ENCODE results near the gene TAB2. TPM values are rescaled to one million over a fixed set of nuclear protein-coding genes. Genes with fewer than 3 reads are reported as not detected.

Gene TAB2
- polyA plus RNA-seq, 4 donors, result 19.7 to 46.9 (median 21.9) TPM

DNA sequence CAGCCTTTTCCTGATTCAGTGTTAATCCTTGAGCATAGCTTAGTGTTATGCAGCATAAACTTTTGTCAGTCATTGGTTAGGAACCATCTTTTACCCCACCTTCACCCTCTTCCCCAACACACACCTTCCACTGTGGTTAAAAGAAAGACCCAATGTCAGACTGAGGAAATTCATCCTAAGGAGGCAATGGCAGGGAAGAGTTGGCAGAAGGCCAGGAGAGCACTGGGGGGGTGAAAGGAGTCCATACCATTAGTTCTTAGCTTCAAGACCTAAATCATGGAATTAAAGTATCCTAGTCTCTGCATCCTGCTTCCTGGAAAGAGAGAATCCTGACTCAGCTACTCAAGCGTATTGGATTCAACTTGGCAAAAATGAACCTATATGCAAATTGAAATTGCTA is 16.9 kb upstream of the TAB2 start:
- FAIRE-seq, result no peak
- no peak overlapping the region for H3K27ac ChIP-seq (ENCODE audit: low read depth in 1 of 3, low read length in 2 of 3)
- WGBS, 3 donors, result 97 to 100% (median 99%) methylated on average over 1 of the region's 1 CpG

GRCh38 chr6:149302723-149303122 is 14.8 kb upstream of the TAB2 start:
- no peak for FAIRE-seq

More for the DNA sequence above, 16.9 kb upstream of the TAB2 start:
- Histone ChIP-seq H3K36me3 (ENCODE audit: control insufficient read depth in 3 of 3, insufficient read depth in 2 of 3, low read depth in 1 of 3, low read length in 3 of 3) (no peaks in the 10 kb centered on the region), H3K4me3 (ENCODE audit: low read depth in 1 of 3, low read length in 3 of 3) (no peak overlapping the region), H3K4me1 (ENCODE audit: control insufficient read depth in 3 of 3, insufficient read depth in 2 of 3, low read depth in 1 of 3, low read length in 2 of 3) (no peaks in the 10 kb centered on the region), H3K9me3 (ENCODE audit: control insufficient read depth in 2 of 2, insufficient read depth in 1 of 2, low read depth in 1 of 2, low read length in 1 of 2) (no peaks in the 10 kb centered on the region), H3K27me3 (ENCODE audit: control insufficient read depth in 3 of 3, insufficient read depth in 3 of 3, low read length in 3 of 3) (no peaks in the 10 kb centered on the region)
- no peak for DNase-seq

GRCh38 chr6:149303468-149303867 is 14.0 kb upstream of the TAB2 start:
- Histone ChIP-seq H3K4me3 (ENCODE audit: low read depth in 1 of 3, low read length in 3 of 3) (no peak overlapping the region), H3K27ac (ENCODE audit: low read depth in 1 of 3, low read length in 2 of 3) (no peak overlapping the region), H3K4me1 (ENCODE audit: control insufficient read depth in 3 of 3, insufficient read depth in 2 of 3, low read depth in 1 of 3, low read length in 2 of 3) (no peaks in the 10 kb centered on the region), H3K9me3 (ENCODE audit: control insufficient read depth in 2 of 2, insufficient read depth in 1 of 2, low read depth in 1 of 2, low read length in 1 of 2) (no peaks in the 10 kb centered on the region), H3K36me3 (ENCODE audit: control insufficient read depth in 3 of 3, insufficient read depth in 2 of 3, low read depth in 1 of 3, low read length in 3 of 3) (no peaks in the 10 kb centered on the region), H3K27me3 (ENCODE audit: control insufficient read depth in 3 of 3, insufficient read depth in 3 of 3, low read length in 3 of 3) (no peaks in the 10 kb centered on the region)
- DNase-seq (no peak), FAIRE-seq (no peak)
- WGBS, 3 donors, result 80 to 94% (median 84%) methylated on average over 1 of the region's 1 CpG

More at GRCh38 chr6:149302723-149303122, 14.8 kb upstream of the TAB2 start:
- no peaks in the 10 kb centered on the region for H3K36me3 ChIP-seq (ENCODE audit: control insufficient read depth in 3 of 3, insufficient read depth in 2 of 3, low read depth in 1 of 3, low read length in 3 of 3)
- H3K4me1 ChIP-seq (ENCODE audit: control insufficient read depth in 3 of 3, insufficient read depth in 2 of 3, low read depth in 1 of 3, low read length in 2 of 3), result no peaks in the 10 kb centered on the region
- DNase-seq, result no peak
- no peaks in the 10 kb centered on the region for H3K27me3 ChIP-seq (ENCODE audit: control insufficient read depth in 3 of 3, insufficient read depth in 3 of 3, low read length in 3 of 3)
- H3K4me3 ChIP-seq (ENCODE audit: low read depth in 1 of 3, low read length in 3 of 3), result no peak overlapping the region
- H3K27ac ChIP-seq (ENCODE audit: low read depth in 1 of 3, low read length in 2 of 3), result no peak overlapping the region
- WGBS, 3 donors, result 84 to 94% (median 90%) methylated on average over 3 of the region's 3 CpGs
- H3K9me3 ChIP-seq (ENCODE audit: control insufficient read depth in 2 of 2, insufficient read depth in 1 of 2, low read depth in 1 of 2, low read length in 1 of 2), result no peaks in the 10 kb centered on the region

DNA sequence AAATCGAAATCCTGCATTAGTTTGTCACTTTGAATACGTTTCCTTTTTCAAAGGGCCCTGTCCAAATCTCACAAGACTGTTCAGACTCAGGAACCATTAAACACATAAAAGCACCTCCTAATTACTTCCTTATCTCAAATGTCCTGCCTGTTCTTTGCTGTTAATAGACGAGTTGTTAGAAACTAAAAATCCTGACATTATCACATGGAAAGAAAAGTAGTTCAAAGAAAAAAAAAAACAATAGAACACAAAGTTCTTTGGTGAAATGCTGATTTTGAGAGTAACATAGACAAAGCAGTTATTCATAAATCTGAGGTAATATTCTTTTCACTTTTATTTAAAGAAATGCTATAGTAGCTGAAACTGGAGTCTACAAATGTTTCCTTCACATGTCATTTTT is 12.1 kb upstream of the TAB2 start:
- Histone ChIP-seq H3K4me3 (ENCODE audit: low read depth in 1 of 3, low read length in 3 of 3) (no peak overlapping the region), H3K27ac (ENCODE audit: low read depth in 1 of 3, low read length in 2 of 3) (no peak overlapping the region), H3K4me1 (ENCODE audit: control insufficient read depth in 3 of 3, insufficient read depth in 2 of 3, low read depth in 1 of 3, low read length in 2 of 3) (no peaks in the 10 kb centered on the region), H3K9me3 (ENCODE audit: control insufficient read depth in 2 of 2, insufficient read depth in 1 of 2, low read depth in 1 of 2, low read length in 1 of 2) (no peaks in the 10 kb centered on the region), H3K36me3 (ENCODE audit: control insufficient read depth in 3 of 3, insufficient read depth in 2 of 3, low read depth in 1 of 3, low read length in 3 of 3) (no peaks in the 10 kb centered on the region), H3K27me3 (ENCODE audit: control insufficient read depth in 3 of 3, insufficient read depth in 3 of 3, low read length in 3 of 3) (no peaks in the 10 kb centered on the region)
- WGBS, 3 donors, result 8 to 42% (median 28%) methylated on average over 3 of the region's 3 CpGs
- FAIRE-seq, result no peak
- DNase-seq, result no peak

GRCh38 chr6:149306967-149307366 is 10.5 kb upstream of the TAB2 start:
- Histone ChIP-seq H3K4me1 (ENCODE audit: control insufficient read depth in 3 of 3, insufficient read depth in 2 of 3, low read depth in 1 of 3, low read length in 2 of 3) (no peaks in the 10 kb centered on the region), H3K9me3 (ENCODE audit: control insufficient read depth in 2 of 2, insufficient read depth in 1 of 2, low read depth in 1 of 2, low read length in 1 of 2) (no peaks in the 10 kb centered on the region), H3K36me3 (ENCODE audit: control insufficient read depth in 3 of 3, insufficient read depth in 2 of 3, low read depth in 1 of 3, low read length in 3 of 3) (no peaks in the 10 kb centered on the region), H3K27ac (ENCODE audit: low read depth in 1 of 3, low read length in 2 of 3) (no peak overlapping the region), H3K4me3 (ENCODE audit: low read depth in 1 of 3, low read length in 3 of 3) (no peak overlapping the region), H3K27me3 (ENCODE audit: control insufficient read depth in 3 of 3, insufficient read depth in 3 of 3, low read length in 3 of 3) (no peaks in the 10 kb centered on the region)
- WGBS, 3 donors, result 78 to 92% (median 86%) methylated on average over 3 of the region's 3 CpGs
- FAIRE-seq (no peak), DNase-seq (no peak)

DNA sequence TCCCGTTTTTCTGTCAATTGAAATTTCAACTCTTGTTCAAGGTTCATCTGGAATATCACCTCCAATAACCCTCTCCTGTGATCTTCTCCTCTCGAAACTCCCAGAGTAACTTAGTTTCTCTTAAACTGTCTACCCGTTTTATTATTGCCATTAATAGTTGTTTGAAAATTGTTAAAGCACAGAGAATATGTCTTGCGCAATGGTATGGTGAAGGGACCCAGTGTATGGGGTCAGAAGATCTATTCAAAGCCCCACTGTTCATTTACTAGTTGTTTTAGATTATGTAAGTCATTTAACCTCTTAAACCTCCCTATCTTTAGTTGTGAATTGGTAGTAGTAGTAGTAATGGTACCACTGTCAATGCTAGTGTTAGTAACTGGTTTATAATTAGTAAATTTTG is 6.2 kb upstream of the TAB2 start:
- Histone ChIP-seq H3K4me3 (ENCODE audit: low read depth in 1 of 3, low read length in 3 of 3) (no peak overlapping the region), H3K27me3 (ENCODE audit: control insufficient read depth in 3 of 3, insufficient read depth in 3 of 3, low read length in 3 of 3) (no peaks in the 10 kb centered on the region), H3K4me1 (ENCODE audit: control insufficient read depth in 3 of 3, insufficient read depth in 2 of 3, low read depth in 1 of 3, low read length in 2 of 3) (no peaks in the 10 kb centered on the region), H3K36me3 (ENCODE audit: control insufficient read depth in 3 of 3, insufficient read depth in 2 of 3, low read depth in 1 of 3, low read length in 3 of 3) (no peaks in the 10 kb centered on the region), H3K9me3 (ENCODE audit: control insufficient read depth in 2 of 2, insufficient read depth in 1 of 2, low read depth in 1 of 2, low read length in 1 of 2) (no peaks in the 10 kb centered on the region), H3K27ac (ENCODE audit: low read depth in 1 of 3, low read length in 2 of 3) (no peak overlapping the region)
- 30 to 63% (median 53%) methylated on average over 4 of the region's 4 CpGs for WGBS, 3 donors
- FAIRE-seq (no peak), DNase-seq (no peak)

- DNase-seq, result no peak
- Histone ChIP-seq H3K27ac (ENCODE audit: low read depth in 1 of 3, low read length in 2 of 3) (no peak overlapping the region), H3K27me3 (ENCODE audit: control insufficient read depth in 3 of 3, insufficient read depth in 3 of 3, low read length in 3 of 3) (no peaks in the 10 kb centered on the region), H3K4me3 (ENCODE audit: low read depth in 1 of 3, low read length in 3 of 3) (no peak overlapping the region), H3K4me1 (ENCODE audit: control insufficient read depth in 3 of 3, insufficient read depth in 2 of 3, low read depth in 1 of 3, low read length in 2 of 3) (no peaks in the 10 kb centered on the region), H3K9me3 (ENCODE audit: control insufficient read depth in 2 of 2, insufficient read depth in 1 of 2, low read depth in 1 of 2, low read length in 1 of 2) (no peaks in the 10 kb centered on the region), H3K36me3 (ENCODE audit: control insufficient read depth in 3 of 3, insufficient read depth in 2 of 3, low read depth in 1 of 3, low read length in 3 of 3) (no peaks in the 10 kb centered on the region)
- 95 to 98% (median 95%) methylated on average over 1 of the region's 1 CpG for WGBS, 3 donors
- no peak for FAIRE-seq
Measured at GRCh38 chr6:149311766-149312165, 5.7 kb upstream of the TAB2 start.

DNA sequence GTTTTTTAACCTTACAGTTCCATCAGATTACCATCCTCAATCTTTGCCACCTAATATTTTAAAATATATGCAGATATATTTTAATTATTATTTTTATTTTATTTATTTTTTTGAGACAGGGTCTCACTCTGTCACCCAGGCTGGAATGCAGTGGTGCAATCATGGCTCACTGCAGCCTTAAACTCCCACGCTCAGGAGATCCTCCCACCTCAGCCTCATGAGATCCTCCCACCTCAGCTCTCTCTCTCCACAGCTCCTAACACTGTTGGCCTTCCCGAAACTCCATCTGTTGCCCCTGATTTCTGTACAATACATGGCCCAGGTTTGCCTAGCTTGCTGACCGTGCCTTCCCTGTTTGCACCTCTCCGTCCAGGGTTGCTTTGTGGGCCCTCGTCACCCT is 4.4 kb upstream of the TAB2 start:
- FAIRE-seq (no peak), DNase-seq (no peak)
- 70 to 94% (median 84%) methylated on average over 5 of the region's 5 CpGs for WGBS, 3 donors

DNA sequence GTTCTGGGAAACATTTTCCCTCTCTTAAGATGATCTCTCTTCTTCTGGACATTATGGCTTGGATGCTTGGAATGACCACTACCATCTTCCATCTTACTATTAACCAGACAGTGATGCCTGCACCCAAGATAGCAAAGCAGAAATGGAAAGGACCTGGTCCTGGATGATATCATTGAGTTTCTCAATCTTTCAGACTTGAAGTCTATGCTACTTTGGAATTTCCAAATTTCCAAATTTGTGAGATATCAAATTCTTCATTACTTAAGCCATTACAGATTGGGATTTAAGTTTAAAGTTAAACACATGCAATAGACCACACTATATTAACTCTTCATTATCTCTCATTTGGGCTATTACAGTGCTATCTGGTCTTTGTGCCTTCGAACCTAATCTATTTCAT is 3.7 kb upstream of the TAB2 start:
- DNase-seq, result no peak
- WGBS, 3 donors, result 78 to 94% (median 89%) methylated on average over 1 of the region's 1 CpG
- Histone ChIP-seq H3K9me3 (ENCODE audit: control insufficient read depth in 2 of 2, insufficient read depth in 1 of 2, low read depth in 1 of 2, low read length in 1 of 2) (no peaks in the 10 kb centered on the region), H3K4me3 (ENCODE audit: low read depth in 1 of 3, low read length in 3 of 3) (no peak overlapping the region), H3K36me3 (ENCODE audit: control insufficient read depth in 3 of 3, insufficient read depth in 2 of 3, low read depth in 1 of 3, low read length in 3 of 3) (no peaks in the 10 kb centered on the region), H3K4me1 (ENCODE audit: control insufficient read depth in 3 of 3, insufficient read depth in 2 of 3, low read depth in 1 of 3, low read length in 2 of 3) (no peaks in the 10 kb centered on the region), H3K27me3 (ENCODE audit: control insufficient read depth in 3 of 3, insufficient read depth in 3 of 3, low read length in 3 of 3) (no peaks in the 10 kb centered on the region), H3K27ac (ENCODE audit: low read depth in 1 of 3, low read length in 2 of 3) (no peak overlapping the region)
- no peak for FAIRE-seq

More for the DNA sequence above, 4.4 kb upstream of the TAB2 start:
- Histone ChIP-seq H3K27ac (ENCODE audit: low read depth in 1 of 3, low read length in 2 of 3) (no peak overlapping the region), H3K9me3 (ENCODE audit: control insufficient read depth in 2 of 2, insufficient read depth in 1 of 2, low read depth in 1 of 2, low read length in 1 of 2) (no peaks in the 10 kb centered on the region), H3K4me1 (ENCODE audit: control insufficient read depth in 3 of 3, insufficient read depth in 2 of 3, low read depth in 1 of 3, low read length in 2 of 3) (no peaks in the 10 kb centered on the region), H3K27me3 (ENCODE audit: control insufficient read depth in 3 of 3, insufficient read depth in 3 of 3, low read length in 3 of 3) (no peaks in the 10 kb centered on the region), H3K4me3 (ENCODE audit: low read depth in 1 of 3, low read length in 3 of 3) (no peak overlapping the region), H3K36me3 (ENCODE audit: control insufficient read depth in 3 of 3, insufficient read depth in 2 of 3, low read depth in 1 of 3, low read length in 3 of 3) (no peaks in the 10 kb centered on the region)
